ENCODE data around the gene NMNAT2.
"Not testable (repeated sequence)": the region's sequence is repeated elsewhere in the genome, so short reads cannot be mapped to it uniquely, and the experiment has no call there.

The NMNAT2 gene

DNA sequence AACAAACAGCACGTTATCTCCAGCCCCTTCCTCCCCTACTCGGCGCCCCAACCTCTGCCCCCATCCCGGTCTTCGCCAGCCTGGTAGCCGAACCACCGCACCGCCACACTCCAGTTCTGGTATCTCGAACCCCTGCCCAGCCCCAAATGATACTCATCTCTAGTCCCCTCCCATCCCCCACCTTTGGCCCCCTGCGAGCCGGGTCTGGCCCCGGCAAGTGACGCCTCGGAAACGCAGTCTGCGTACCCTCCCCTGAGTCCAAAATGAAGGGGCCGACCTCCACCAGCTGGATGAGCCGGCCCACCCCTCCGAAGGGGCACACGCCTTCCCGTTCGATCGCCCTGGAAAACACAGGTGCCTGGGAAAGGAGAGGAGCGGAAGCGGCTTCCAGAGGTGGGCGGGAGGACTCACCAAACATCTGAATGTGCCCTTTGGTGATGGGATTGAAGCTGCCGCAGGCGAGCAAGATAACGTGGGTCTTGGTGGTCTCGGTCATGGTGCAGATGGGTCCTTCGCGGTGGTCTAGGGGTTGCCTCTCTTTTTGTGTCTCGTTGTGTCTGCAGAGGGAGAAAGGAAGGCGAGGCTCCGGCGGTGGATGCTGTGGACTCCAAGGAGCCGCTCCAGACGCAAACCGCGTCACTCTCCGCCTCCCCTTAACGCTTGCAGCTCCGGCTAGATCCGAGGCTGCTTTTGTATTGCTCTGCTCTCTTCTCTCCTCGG, at the start of gene NMNAT2:
Gene NMNAT2, minus strand, starts transcription at position 609 of the 720 bp plus-strand sequence. Its CDS starts 113 bp downstream, at position 496.
- DNase-seq (ENCODE audit: low read depth in 2 of 2, low spot score in 1 of 2): no peak

GRCh38 chr1:183467687-183468086, 49.5 kb upstream of the NMNAT2 start:
- no peak for DNase-seq (ENCODE audit: low read depth in 2 of 2, low spot score in 1 of 2)

- no peak for DNase-seq (ENCODE audit: low read depth in 2 of 2, low spot score in 1 of 2)
These were observed 48.6 kb upstream of the NMNAT2 start for GRCh38 chr1:183466781-183467180.

- DNase-seq (ENCODE audit: low read depth in 2 of 2, low spot score in 1 of 2): no peak
These were observed 45.4 kb upstream of the NMNAT2 start for GRCh38 chr1:183463566-183463965.

DNA sequence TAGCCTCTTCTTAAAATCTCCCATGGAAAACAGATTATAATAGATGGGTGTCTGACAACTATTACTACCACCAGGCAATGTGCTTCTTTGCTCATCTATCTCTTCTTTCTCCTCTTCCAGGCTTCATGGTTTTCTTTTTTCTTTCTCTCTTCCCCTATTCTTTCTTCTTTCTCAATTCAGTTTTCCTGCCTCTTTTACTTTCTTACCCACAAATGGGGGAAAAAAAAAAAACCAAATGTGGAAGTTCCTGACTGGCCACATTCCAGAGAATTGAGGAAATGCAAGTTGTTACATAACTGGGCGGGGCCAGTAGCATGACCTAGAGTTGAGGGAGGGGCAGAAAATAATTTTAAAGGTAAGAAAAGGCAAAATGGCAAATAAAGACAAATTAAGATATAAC, 43.2 kb upstream of the NMNAT2 start:
- no peak for DNase-seq (ENCODE audit: low read depth in 2 of 2, low spot score in 1 of 2)

- DNase-seq (ENCODE audit: low read depth in 2 of 2, low spot score in 1 of 2): no peak
These were observed 42.4 kb upstream of the NMNAT2 start for GRCh38 chr1:183460596-183460995.

DNA sequence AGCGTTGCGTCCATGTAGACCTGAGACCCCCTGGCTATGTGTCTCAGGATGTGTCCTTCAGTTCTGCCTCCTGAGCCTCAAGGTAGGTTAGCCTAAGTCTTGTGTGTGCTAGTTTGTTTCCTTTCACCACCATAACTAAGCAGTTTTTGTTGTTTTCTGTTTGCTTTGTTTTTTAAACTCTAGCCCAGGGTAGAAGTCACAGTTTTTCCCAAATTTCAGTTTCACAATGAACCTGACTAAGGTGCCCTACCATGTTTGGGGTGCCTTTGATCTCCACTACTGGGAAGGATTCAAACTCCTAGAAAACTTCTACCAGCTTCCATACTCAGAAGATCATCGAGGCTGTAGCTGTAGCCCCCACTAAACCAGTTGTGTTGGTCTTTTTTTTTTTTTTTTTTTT, 39.3 kb upstream of the NMNAT2 start:
- no peak for DNase-seq (ENCODE audit: low read depth in 2 of 2, low spot score in 1 of 2)

- DNase-seq (ENCODE audit: low read depth in 2 of 2, low spot score in 1 of 2): no peak
These were observed 38.6 kb upstream of the NMNAT2 start for GRCh38 chr1:183456826-183457225.

- DNase-seq (ENCODE audit: low read depth in 2 of 2, low spot score in 1 of 2): no peak
These were observed 36.2 kb upstream of the NMNAT2 start for GRCh38 chr1:183454377-183454776.

- no peak for DNase-seq (ENCODE audit: low read depth in 2 of 2, low spot score in 1 of 2)
These were observed 31.9 kb upstream of the NMNAT2 start for GRCh38 chr1:183450093-183450492.

DNA sequence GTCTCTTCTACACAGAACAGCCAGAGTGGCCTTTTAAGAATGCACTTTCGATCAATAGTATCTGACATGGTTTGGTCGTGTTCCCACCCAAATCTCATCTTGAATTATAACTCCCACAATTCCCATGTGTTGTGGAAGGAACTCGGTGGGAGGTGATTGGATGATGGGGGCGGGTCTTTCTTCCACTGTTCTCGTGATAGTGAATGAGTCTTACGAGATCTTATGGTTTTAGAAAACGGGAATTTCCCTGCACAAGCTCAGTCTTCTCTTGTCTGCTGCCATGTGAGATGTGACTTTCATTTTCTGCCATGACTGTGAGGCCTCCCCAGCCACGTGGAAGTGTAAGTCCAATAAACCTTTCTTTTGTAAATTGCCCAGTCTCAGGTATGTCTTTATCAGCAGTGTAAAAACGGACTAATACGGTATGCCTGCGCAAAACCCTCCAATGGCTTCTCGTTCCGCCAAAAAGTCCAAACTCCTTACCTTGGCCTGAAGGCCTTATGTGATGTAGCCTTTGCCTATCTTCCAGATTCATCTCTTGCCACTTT, 31.1 kb upstream of the NMNAT2 start:
- DNase-seq (ENCODE audit: low read depth in 2 of 2, low spot score in 1 of 2): no peak

- DNase-seq (ENCODE audit: low read depth in 2 of 2, low spot score in 1 of 2): no peak
These were observed 26.1 kb upstream of the NMNAT2 start for GRCh38 chr1:183444243-183444642.

- DNase-seq (ENCODE audit: low read depth in 2 of 2, low spot score in 1 of 2): no peak
These were observed 25.3 kb upstream of the NMNAT2 start for GRCh38 chr1:183443466-183443865.

GRCh38 chr1:183443011-183443410, 24.8 kb upstream of the NMNAT2 start:
- DNase-seq (ENCODE audit: low read depth in 2 of 2, low spot score in 1 of 2): no peak

DNA sequence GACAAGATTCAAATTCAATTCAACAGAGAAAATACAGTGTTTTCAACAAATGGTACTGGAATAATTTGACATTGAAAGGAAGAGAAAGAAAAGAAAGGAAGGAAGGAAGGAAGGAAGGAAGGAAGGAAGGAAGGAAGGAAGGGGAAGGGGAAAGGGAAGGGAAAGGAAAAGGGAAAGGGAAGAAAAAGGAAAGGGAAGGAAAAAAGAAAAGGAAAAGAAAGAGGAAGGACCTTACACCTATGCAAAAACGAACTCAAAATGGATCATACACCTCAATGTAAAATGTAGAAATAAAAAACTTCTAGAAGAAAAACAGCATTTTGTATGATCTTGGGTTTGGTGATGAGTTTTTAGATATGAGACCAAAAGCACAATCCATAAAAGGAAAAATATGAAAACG, 19.9 kb upstream of the NMNAT2 start:
- no peak for DNase-seq (ENCODE audit: low read depth in 2 of 2, low spot score in 1 of 2)

DNA sequence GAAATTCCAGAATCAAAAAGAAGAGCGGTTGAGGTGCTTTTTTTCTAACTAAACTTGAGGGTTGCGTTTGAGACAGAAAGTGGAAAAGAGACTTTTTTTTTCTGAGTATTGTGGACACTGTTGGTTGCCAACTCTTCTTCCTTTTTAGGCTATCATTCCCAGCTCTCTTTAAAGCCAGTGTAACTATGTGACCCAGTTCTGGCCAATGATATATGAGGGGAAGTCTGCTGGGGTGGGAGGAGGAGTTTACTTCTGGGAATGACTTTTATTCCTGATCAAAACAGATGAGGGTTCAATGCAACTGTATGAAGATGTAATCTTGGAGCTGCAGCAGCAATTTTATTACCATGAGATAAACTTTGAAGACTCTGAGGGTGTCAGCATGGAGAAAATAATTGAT, 17.3 kb upstream of the NMNAT2 start:
- no peak for DNase-seq (ENCODE audit: low read depth in 2 of 2, low spot score in 1 of 2)

GRCh38 chr1:183433703-183434102, 15.5 kb upstream of the NMNAT2 start:
- DNase-seq (ENCODE audit: low read depth in 2 of 2, low spot score in 1 of 2): no peak

DNA sequence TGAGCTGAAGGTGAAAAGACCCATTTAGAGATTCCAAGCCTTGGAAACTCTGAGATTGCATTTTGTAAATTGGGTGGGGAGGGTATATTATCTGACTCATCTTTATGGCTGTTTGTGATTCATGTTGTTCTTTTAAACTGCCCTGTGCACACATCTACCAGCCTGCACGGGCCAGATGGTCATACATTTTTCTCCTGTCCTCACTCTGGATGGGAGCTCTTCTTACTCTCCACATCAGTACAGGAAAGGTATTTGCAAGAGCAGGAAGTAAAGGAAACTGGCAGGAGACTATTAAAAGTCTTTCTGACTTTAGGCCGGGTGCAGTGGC, 14.3 kb upstream of the NMNAT2 start:
- no peak for DNase-seq (ENCODE audit: low read depth in 2 of 2, low spot score in 1 of 2)

DNA sequence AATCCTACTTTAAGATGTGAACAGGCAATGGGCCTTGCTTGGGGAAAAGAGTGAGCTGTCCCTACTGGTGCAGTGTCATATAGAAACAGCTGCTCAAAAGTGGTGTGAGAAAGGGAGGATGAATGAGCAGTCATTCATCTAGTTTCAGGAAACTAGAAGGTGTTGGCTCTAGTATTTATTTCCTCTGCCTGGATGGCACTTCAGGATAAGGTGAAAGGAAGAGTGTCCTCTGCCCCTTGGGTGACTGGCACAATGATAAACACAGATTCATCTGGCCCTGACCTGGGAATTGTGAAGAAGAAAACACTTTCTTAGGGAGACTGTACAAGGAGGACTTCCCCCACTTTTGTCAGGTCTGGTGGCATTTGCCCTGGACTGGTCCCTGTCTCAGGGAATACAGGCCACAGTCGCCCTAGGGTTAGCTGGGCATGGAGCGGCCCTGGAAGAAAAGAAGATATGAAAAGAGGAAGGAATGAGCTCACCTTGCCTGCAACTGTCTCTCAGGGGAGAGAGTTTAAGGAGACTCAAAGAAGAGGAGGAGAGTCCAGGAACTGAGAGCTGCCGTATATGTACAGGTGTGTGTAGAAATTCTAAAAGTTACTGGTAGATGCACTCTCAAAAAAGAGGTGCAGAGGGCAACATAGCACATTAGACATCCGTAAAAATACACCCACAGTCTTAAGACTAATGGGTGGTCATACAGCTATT, 13.8 kb upstream of the NMNAT2 start:
- DNase-seq (ENCODE audit: low read depth in 2 of 2, low spot score in 1 of 2): no peak

GRCh38 chr1:183427591-183427990, 9.4 kb upstream of the NMNAT2 start:
- not testable (repeated sequence) for DNase-seq (ENCODE audit: low read depth in 2 of 2, low spot score in 1 of 2)

GRCh38 chr1:183424691-183425090, 6.5 kb upstream of the NMNAT2 start:
- DNase-seq (ENCODE audit: low read depth in 2 of 2, low spot score in 1 of 2): no peak

- DNase-seq (ENCODE audit: low read depth in 2 of 2, low spot score in 1 of 2): no peak
These were observed 5.4 kb upstream of the NMNAT2 start for GRCh38 chr1:183423541-183423940.

- DNase-seq (ENCODE audit: low read depth in 2 of 2, low spot score in 1 of 2): no peak
These were observed 1.2 kb upstream of the NMNAT2 start for GRCh38 chr1:183419399-183419798.

Measured in stimulated activated CD8-positive, alpha-beta memory T cell treated with anti-CD3 and anti-CD28 coated beads, Interleukin-4, amount 100 ng/mL, for 4 hours (primary cell).